ENCODE data around the gene DPEP3. TPM values are rescaled to one million over a fixed set of nuclear protein-coding genes. Genes with fewer than 3 reads are reported as not detected.

The DPEP3 gene
- polyA plus RNA-seq, 1 donor from 2014 or later, result not detected

DNA sequence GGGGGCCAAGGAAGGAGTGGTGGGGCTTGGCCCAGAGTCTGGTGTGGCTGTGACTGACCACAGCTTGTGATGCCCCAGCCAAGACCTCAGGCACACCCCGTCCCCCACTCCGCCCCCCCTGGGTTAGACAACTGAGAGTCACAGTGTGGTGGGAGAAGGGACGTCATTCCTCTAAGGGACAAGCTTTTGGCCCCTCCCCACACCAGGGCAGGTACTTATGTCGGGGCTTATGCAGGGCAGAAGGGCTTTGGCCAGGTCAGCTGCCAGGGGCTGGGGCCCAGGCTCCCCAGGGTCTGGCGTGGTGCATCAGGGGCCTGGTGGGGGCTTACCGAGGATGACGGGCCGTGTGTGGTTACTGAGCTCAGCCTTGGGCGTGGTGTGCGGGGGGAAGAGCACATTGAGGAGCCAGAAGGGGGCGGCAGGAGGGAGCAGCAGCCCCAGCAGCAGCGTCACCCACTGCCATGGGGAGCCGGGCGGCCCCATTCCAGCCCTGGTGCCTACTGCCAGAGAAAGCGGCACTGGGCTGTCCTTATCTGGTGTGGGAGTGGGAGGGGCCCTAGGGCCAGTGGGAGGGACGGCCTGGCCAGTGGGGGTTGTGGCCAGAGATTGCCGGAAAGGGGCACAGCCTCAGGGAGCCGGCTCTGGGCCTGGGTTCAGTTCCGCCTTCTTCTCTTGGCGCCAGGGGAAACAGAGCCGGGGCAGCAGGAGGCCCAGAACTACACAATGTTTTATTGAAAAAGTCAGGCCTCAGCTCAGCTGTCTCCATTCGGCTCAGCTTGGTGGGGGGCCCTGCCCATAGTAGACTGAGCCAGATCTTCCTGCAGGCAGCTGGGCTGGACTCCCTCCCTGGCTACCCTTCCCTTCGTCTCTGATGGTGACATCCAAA, 36.4 kb downstream of the DPEP3 start, which contains the start of gene LCAT:
Gene LCAT, minus strand, starts transcription at position 502 of the 886 bp plus-strand sequence. Its CDS starts 19 bp downstream, at position 483.
- Histone ChIP-seq H3F3A (ENCODE audit: insufficient read depth, low read length, poor library complexity, severe bottlenecking) (no peaks in the 10 kb centered on the region), H3K9me3 (ENCODE audit: low read length) (no peaks in the 10 kb centered on the region), H3K27ac (ENCODE audit: low read length) (no peak within 1 kb of the TSS), H2AFZ (ENCODE audit: low read depth, low read length) (no peak within 1 kb of the TSS), H3K36me3 (ENCODE audit: insufficient read depth, low read length) (no peaks in the 10 kb centered on the region), H3K4me2 (ENCODE audit: low read length) (no peak within 1 kb of the TSS), H3K27me3 (ENCODE audit: insufficient read depth, low read depth, low read length) (no peaks in the 10 kb centered on the region), H4K20me1 (ENCODE audit: insufficient read depth) (no peaks in the 10 kb centered on the region), H3K9ac (ENCODE audit: low read length) (no peak within 1 kb of the TSS), H3K9me2 (ENCODE audit: insufficient read depth, low read length) (no peaks in the 10 kb centered on the region), H3K4me3 (ENCODE audit: low read length) (no peak within 1 kb of the TSS), H3K79me2 (replicated peaks; ENCODE audit: insufficient read depth, low read length) (no peaks in the 10 kb centered on the region)
- TF ChIP-seq, protein P1, sequence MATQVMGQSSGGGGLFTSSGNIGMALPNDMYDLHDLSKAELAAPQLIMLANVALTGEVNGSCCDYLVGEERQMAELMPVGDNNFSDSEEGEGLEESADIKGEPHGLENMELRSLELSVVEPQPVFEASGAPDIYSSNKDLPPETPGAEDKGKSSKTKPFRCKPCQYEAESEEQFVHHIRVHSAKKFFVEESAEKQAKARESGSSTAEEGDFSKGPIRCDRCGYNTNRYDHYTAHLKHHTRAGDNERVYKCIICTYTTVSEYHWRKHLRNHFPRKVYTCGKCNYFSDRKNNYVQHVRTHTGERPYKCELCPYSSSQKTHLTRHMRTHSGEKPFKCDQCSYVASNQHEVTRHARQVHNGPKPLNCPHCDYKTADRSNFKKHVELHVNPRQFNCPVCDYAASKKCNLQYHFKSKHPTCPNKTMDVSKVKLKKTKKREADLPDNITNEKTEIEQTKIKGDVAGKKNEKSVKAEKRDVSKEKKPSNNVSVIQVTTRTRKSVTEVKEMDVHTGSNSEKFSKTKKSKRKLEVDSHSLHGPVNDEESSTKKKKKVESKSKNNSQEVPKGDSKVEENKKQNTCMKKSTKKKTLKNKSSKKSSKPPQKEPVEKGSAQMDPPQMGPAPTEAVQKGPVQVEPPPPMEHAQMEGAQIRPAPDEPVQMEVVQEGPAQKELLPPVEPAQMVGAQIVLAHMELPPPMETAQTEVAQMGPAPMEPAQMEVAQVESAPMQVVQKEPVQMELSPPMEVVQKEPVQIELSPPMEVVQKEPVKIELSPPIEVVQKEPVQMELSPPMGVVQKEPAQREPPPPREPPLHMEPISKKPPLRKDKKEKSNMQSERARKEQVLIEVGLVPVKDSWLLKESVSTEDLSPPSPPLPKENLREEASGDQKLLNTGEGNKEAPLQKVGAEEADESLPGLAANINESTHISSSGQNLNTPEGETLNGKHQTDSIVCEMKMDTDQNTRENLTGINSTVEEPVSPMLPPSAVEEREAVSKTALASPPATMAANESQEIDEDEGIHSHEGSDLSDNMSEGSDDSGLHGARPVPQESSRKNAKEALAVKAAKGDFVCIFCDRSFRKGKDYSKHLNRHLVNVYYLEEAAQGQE (IDR thresholded peaks at IDR 0.05; ENCODE audit: borderline replicate concordance), result no peak
- TF ChIP-seq POLR2AphosphoS5 (IDR thresholded peaks at IDR 0.05), result no peak
- TF ChIP-seq EZH2 (IDR thresholded peaks at IDR 0.05; ENCODE audit: borderline replicate concordance, insufficient read depth, low read length, poor library complexity, severe bottlenecking), result no peak
- no peak for TF ChIP-seq EP300 (conservative IDR thresholded peaks at IDR 0.05; ENCODE audit: poor library complexity, severe bottlenecking)
- TF ChIP-seq MXI1 (conservative IDR thresholded peaks at IDR 0.05; ENCODE audit: poor library complexity, severe bottlenecking), result no peak
- no peak for TF ChIP-seq TAF1 (IDR thresholded peaks at IDR 0.05; ENCODE audit: low read depth)
- TF ChIP-seq RAD21 (conservative IDR thresholded peaks at IDR 0.05), result no peak
- TF ChIP-seq, protein P2, sequence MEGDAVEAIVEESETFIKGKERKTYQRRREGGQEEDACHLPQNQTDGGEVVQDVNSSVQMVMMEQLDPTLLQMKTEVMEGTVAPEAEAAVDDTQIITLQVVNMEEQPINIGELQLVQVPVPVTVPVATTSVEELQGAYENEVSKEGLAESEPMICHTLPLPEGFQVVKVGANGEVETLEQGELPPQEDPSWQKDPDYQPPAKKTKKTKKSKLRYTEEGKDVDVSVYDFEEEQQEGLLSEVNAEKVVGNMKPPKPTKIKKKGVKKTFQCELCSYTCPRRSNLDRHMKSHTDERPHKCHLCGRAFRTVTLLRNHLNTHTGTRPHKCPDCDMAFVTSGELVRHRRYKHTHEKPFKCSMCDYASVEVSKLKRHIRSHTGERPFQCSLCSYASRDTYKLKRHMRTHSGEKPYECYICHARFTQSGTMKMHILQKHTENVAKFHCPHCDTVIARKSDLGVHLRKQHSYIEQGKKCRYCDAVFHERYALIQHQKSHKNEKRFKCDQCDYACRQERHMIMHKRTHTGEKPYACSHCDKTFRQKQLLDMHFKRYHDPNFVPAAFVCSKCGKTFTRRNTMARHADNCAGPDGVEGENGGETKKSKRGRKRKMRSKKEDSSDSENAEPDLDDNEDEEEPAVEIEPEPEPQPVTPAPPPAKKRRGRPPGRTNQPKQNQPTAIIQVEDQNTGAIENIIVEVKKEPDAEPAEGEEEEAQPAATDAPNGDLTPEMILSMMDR (IDR thresholded peaks at IDR 0.05; ENCODE audit: poor library complexity, severe bottlenecking), result no peak
- no peak for TF ChIP-seq SMC3 (conservative IDR thresholded peaks at IDR 0.05; ENCODE audit: poor library complexity)

DNA sequence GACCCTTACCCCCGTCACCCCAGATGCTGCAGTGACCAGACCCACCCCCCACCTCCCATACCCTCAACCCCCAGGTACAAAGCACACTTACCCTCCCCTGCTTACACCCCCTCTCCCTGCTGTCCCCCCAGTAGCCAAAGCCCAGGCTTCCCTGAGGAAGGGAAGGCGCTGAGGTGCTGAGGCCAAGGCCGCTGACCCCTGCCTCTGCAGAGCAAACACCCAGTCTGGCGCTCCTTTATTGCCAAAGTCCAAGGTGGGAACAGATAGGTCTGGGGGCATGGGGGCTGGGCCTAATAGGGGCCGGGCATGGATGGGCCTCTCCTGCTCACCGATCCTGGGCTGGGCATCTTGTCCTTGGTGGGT, 37.1 kb downstream of the DPEP3 start:
- no peaks in the 10 kb centered on the region for H3K36me3 ChIP-seq (ENCODE audit: insufficient read depth, low read length)
- no peaks in the 10 kb centered on the region for H3K9me2 ChIP-seq (ENCODE audit: insufficient read depth, low read length)
- no peak overlapping the region for H3K9ac ChIP-seq (ENCODE audit: low read length)
- no peak overlapping the region for H3K4me3 ChIP-seq (ENCODE audit: low read length)
- no peak overlapping the region for H2AFZ ChIP-seq (ENCODE audit: low read depth, low read length)
- H3K27me3 ChIP-seq (ENCODE audit: insufficient read depth, low read depth, low read length), result no peaks in the 10 kb centered on the region
- no peaks in the 10 kb centered on the region for H3K79me2 ChIP-seq (replicated peaks; ENCODE audit: insufficient read depth, low read length)
- H3K27ac ChIP-seq (ENCODE audit: low read length), result no peak overlapping the region
- no peaks in the 10 kb centered on the region for H3K9me3 ChIP-seq (ENCODE audit: low read length)
- no peaks in the 10 kb centered on the region for H4K20me1 ChIP-seq (ENCODE audit: insufficient read depth)
- no peak overlapping the region for H3K4me2 ChIP-seq (ENCODE audit: low read length)
- H3F3A ChIP-seq (ENCODE audit: insufficient read depth, low read length, poor library complexity, severe bottlenecking), result no peaks in the 10 kb centered on the region
- TF ChIP-seq SMC3 (conservative IDR thresholded peaks at IDR 0.05; ENCODE audit: poor library complexity) (no peak), EP300 (conservative IDR thresholded peaks at IDR 0.05; ENCODE audit: poor library complexity, severe bottlenecking) (no peak), TAF1 (IDR thresholded peaks at IDR 0.05; ENCODE audit: low read depth) (no peak), MXI1 (conservative IDR thresholded peaks at IDR 0.05; ENCODE audit: poor library complexity, severe bottlenecking) (no peak)
- TF ChIP-seq, protein P1 (IDR thresholded peaks at IDR 0.05; ENCODE audit: borderline replicate concordance), result no peak

Data from neural cell (in vitro differentiated cells).